Measurements from ENCODE around the gene PXDC1. TPM values are rescaled to one million over a fixed set of nuclear protein-coding genes. Genes with fewer than 3 reads are reported as not detected.
"Not testable (repeated sequence)": the region's sequence is repeated elsewhere in the genome, so short reads cannot be mapped to it uniquely, and the experiment has no call there.

PXDC1 gene
- total RNA-seq, 1 experiment from 2014 or later: 27.6 TPM

- DNase-seq (ENCODE audit: low read depth): no peak
Observed at GRCh38 chr6:3784423-3784822, 32.9 kb upstream of the PXDC1 start.

DNA sequence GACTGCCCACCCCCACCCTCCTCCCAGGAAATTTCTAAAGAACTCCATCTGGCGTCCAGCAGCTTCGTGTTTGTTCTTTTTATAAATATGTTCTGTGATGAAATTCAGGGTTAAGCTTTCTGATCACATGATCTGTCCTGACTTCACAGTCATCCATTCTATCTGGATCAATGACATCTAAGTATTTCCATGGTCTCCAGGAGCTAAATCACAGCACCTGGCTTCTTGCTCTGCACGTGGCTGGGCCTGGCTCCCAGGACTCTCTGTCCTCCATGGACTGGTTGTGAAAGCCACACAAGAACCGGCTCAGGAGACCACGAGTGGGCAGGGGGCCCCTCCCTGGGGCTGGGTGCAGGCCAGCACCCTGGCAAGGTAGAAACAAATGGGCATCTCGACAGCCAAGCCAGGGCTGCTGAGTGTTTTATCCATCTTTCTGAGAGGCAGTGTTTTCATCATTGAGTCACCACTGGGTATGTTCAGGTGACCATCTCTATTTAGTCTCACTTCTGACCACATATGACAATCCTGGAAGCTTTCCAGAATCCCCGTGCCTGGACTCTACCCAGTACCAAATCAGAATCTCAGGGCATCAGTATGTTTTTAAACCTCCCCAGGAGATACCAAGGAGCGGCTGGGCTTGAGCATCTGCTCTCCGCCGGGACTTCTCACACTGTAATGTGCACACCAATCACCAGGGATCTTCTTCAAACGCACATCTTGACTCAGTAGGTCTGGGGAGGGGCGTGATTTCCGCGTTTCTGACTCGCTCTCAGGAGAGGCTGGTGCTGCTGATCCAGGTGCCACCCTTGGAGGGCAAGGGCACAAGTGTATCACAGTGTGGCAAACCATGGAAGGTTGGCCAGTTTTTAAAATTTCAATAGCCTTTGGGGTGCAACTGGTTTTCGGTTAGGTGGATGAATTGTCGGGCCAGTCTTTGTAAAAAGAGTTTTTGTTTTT, 31.6 kb upstream of the PXDC1 start:
- DNase-seq (ENCODE audit: low read depth): no peak

GRCh38 chr6:3781504-3781903, 30.0 kb upstream of the PXDC1 start:
- no peak for DNase-seq (ENCODE audit: low read depth)

DNA sequence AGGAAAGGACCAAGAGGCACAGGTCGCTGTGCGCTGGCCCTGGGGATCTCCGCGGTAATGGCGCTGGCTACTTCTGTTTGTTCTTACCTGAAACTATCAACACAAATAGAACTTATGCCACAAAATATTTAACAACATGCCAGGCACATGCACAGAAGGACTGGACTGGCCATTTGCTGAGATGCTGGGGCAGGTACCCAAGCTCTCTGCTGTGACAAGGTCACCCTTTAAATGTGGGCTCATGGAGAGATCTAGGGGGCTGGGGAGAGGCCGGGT, 28.0 kb upstream of the PXDC1 start:
- DNase-seq (ENCODE audit: low read depth): no peak

DNA sequence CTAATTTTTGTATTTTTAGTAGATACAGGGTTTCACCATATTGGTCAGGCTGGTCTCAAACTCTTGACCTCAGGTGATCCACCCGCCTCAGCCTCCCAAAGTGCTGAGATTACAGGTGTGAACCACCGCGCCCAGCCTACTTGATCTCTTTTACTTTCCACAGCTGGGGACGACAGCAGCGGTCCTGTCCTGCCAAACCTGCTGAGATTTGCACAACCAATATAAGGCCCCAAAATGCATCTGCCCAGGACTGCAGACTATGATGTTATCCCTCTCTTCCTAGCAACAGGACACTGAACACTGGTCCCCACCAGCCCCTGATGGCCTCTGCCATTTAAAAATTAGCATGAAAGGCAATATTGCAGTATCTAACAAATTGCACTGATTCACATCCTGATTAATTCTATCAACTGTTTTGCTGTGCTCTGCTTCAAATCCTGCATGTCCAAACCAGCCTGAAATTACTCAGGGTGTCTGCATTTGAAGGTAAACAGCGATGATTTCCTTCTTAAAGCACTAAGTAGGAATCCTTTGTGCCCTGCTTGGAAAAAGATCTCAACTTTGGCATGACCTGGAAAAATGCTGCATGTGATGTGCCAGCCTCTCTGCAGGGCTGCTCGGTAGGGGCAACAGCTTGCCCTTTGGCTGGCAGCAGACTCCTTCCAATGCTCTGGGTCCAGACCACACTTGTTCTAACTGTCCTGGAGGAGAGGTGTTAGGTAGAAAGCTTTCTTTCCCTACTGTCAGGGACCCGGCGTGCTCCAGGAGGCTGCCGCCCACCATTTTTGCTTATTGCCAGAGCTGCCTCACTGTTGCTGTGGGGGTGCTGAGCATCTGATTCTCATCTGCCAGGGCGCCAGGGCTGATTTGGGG, 27.4 kb upstream of the PXDC1 start:
- DNase-seq (ENCODE audit: low read depth): no peak

DNA sequence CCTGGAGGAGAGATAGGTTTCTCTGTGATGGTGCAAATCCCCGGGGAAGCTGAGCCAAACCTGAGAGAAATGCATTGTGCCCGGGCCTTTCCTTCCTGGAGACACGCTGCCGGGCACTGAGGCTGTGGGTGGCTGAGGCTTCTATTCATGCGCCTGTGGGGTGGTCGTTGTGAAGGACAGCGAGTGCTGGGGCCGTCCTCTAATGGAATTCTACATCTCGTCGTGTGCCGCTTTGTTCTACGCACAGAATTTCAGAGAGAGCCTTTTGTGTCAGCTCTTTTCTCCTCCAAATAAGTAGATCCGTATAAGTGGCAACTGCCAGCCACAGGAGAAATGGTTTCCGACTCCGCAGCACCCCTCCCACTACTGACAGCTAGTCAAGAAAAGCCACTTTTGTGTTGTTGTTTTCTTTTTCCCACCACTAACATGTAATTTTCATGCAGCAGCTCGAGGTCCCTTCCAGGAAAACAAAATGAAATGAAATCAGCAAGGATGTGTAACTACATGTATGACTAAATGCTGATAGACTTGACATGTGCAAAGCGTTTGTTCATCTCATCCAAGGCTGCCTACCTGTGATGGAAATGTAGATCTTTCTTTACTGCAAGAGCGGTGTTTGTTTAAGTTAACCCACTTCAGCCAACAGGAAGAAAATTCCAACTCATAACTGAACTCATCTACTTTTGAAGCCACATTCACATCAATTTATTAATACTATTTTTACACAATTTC, 26.4 kb upstream of the PXDC1 start:
- DNase-seq (ENCODE audit: low read depth): no peak

GRCh38 chr6:3776881-3777507, 25.5 kb upstream of the PXDC1 start:
- no peak for DNase-seq (ENCODE audit: low read depth)

- DNase-seq (ENCODE audit: low read depth): no peak
Observed at GRCh38 chr6:3775847-3776246, 24.3 kb upstream of the PXDC1 start.

- DNase-seq (ENCODE audit: low read depth): no peak
Observed at GRCh38 chr6:3775386-3775785, 23.9 kb upstream of the PXDC1 start.

DNA sequence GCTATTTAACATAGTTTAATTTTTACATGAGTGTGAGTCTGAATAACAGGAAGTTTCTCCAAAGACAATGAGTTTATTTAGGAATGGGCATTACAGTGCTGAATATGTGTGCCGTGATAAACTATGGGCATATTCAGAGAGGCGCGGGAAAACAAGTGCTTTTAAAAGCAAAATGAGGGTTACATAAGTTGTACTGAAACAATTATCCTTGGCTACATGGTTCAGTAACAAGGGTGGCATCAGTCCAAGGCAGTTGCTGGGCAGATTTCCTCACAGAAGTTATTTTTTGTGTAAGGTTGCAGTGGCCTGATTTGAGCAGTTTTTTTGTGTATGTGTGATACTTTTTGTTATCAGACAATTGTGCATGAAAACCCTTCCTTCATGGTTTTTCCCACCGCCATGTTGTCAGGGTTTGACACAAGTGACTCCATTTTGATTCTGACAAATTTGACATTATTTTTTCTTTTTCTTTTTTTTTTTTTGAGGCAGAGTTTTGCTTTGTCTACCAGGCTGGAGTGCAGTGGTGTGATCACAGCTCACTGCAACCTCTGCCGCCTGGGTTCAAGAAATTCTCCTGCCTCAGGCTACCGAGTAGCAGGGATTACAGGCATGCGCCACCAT, 22.3 kb upstream of the PXDC1 start:
- DNase-seq (ENCODE audit: low read depth): no peak

- not testable (repeated sequence) for DNase-seq (ENCODE audit: low read depth)
Observed at GRCh38 chr6:3772127-3772999, 20.9 kb upstream of the PXDC1 start.

GRCh38 chr6:3771407-3772011, 20.0 kb upstream of the PXDC1 start:
- DNase-seq (ENCODE audit: low read depth): no peak

DNA sequence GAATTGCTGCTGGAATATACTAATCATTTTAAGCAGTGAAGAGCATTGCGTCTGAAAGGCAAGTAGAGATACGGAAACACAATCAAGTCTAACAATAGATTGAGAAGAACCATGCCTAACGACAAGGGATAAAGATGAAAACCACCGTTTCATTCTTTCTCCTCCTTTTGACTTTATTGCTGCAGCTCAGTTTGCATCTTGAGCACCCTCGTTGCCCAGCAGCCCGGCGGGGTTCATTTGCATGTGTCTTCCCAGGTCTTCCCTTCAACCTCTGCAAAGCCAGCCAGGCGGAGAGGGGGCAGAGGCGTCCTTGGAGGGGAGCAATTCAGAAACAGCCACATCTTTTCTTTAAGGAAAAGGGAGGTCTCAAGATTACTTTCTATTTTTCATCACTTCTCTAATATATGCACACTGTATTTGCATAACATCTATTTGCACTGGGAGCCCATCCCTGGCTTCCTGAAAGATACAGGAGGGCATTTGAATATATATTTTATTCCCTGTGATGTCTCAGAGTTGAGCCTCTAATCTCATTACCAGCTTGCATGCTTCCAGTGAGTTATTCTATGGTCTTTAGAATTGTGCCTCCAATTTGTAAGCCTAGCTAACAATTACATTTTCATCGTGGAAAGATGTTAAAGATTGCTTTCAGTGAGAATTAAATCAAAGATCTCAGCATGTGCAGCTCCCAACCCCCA, 18.7 kb upstream of the PXDC1 start:
- no peak for DNase-seq (ENCODE audit: low read depth)

- DNase-seq (ENCODE audit: low read depth): no peak
Observed at GRCh38 chr6:3769610-3770009, 18.1 kb upstream of the PXDC1 start.

DNA sequence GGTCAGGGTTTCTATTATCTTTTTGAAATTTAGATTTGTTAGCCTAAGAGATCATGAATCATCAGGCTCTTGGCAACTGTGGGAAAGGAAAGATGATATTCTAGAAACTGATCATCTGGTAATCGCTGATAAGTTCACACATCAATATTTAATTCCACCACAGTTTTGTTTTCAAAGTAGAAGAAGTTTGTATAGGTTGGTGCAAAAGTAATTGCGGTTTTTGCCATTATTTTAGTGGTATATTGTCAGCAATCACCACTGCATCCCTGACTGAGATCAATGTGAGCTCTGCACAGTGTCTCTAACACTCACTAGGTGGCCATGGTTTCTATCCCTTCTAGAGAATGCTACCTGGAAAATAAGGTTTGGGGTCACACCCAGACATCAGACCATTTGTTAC, 17.0 kb upstream of the PXDC1 start:
- DNase-seq (ENCODE audit: low read depth): no peak

- DNase-seq (ENCODE audit: low read depth): peak; percentile 55
Observed at GRCh38 chr6:3767483-3767882, 16.0 kb upstream of the PXDC1 start.

GRCh38 chr6:3766214-3766613, 14.7 kb upstream of the PXDC1 start:
- DNase-seq (ENCODE audit: low read depth): no peak

- no peak for DNase-seq (ENCODE audit: low read depth)
Observed at GRCh38 chr6:3765415-3765814, 13.9 kb upstream of the PXDC1 start.
